NCI-H2227 treated with DMSO at 0.1 percent for 48 hours (cell line): ENCODE measurements around the gene KARS1.

ENCODE experiments used
- DNase-seq: peaks from one replicate; lab custom pipeline; 2025; lab: John Stamatoyannopoulos, UW

Gene KARS1

DNA sequence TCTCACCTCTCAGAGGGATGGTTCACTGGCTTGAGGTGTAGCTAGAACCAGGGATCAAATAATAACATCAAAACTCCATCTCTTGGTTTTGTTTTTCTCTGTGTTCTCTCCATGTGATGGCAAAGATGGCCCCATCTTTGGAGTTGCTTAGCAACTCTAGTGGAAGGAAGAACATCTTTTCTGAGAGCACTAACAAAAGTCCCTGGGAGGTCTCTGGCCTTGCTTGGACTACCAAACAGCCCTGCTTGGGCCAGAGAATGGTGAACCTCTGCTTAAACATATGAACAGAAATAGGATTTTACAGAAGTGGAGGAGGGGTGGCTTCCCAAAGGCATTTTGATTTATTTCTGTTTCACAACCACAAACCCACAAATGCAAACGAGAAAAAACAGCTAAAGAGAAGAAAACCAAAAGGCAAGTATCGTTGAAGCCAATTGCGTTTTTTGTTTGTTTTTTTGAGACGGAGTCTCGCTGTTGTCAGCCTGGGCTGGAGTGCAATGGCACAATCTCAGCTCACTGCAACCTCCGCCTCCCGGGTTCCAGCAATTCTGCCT, 68.1 kb downstream of the KARS1 start:
- DNase-seq, result no peak

DNA sequence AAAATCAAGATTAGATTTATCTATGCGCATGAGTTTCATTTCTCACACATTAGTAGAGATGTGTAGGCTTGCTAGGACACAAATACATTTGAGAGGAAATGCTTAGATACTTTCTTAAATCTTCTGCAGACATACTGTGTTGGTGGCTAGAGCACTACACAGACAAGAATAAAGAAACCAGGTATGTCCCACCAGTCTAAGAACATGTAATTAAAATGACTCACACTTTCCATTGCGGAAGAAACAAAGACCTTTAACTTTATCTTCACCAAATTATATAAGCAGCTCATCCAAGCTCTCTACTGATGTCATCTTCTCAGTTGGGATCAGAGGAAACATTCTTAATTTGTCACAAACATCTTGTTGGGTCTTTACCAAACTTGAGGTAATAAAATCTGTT, 68.7 kb downstream of the KARS1 start:
- no peak for DNase-seq

DNA sequence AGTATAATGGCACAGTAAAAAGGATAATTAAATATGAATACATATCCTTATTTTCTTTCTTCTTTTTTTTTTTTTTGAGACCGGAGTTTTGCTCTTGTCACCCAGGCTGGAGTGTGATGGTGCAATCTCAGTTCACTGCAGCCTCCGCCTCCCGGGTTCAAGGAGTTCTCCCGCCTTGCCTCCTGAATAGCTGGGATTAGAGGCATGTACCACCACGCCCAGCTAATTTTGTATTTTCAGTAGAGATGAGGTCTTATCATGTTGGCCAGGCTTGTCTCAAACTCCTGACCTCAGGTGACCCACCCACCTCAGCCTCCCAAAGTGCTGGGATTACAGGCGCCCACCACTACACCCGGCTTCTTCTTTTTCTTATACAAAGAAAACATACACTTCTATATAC, 69.3 kb downstream of the KARS1 start:
- DNase-seq, result no peak
